ENCODE measurements around the gene TPCN2. TPM values are rescaled to one million over a fixed set of nuclear protein-coding genes. Genes with fewer than 3 reads are reported as not detected.
A peak's percentile ranks its signal among the peaks of the same experiment; 100 is the strongest.

Gene TPCN2
- polyA plus RNA-seq, 4 donors = 12.9 to 20.8 (median 17.1) TPM

DNA sequence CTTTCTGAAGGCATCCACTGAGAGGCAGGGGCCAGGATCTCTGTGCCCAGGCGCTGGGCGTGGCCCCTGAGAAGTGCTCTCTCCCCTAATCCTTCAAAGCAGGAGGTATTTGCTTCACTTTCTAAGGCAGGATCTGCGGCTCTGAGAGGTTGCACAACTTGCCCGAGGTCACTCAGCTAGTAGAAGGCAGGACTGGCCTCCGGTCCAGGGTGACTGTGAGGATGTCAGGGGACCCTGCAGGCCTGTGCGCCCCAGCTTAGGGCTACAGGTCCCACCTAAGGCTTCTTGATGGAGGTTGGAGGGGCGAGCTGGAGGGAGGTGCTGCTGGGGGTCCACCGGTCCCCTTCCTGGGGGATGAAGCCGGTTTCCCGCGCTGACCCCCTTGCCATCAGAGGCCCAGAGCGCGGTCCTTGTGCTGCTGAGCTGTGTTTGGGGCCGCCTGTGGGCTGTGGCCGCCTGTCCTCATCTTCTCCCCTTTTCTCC is 108.0 kb downstream of the TPCN2 start:
- no peak for DNase-seq (ENCODE audit: low read depth in 4 of 4, low spot score in 2 of 4)

DNA sequence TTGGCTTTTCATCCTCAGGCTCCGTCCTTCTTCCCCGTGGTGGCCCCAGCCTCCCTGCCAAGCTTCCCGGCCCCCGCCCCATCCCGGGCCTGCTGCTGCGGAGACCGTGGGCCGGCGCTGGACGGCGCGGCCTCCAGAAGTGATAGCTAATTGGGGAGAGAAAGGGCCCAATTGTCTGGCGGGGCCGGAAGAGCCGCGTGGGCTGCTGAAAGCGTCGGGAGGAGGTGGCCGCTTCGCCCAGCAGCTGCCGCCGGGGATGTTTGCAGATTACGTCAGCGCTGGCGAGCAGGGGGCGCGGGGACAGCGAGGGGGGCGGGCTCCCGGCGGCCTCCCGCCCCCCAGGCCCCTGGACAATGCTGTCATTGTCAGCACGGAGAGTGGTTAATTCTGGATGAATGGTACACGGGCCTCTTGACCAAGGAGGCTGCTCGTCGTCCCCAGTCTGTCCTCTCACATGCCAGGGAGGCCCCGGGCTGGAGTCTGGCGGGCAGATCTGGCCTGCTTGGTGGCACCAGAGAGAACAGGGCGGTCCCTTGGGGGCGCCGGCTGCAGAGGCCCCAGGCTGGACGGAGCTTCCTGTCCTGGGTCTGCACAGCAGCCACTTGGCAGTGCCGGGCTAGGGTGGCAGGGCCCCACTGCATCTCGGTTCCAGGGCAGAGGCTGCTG is 108.6 kb downstream of the TPCN2 start:
- peak in 2 of 4 donors; percentile 51 to 57 for DNase-seq (ENCODE audit: low read depth in 4 of 4, low spot score in 2 of 4)

DNA sequence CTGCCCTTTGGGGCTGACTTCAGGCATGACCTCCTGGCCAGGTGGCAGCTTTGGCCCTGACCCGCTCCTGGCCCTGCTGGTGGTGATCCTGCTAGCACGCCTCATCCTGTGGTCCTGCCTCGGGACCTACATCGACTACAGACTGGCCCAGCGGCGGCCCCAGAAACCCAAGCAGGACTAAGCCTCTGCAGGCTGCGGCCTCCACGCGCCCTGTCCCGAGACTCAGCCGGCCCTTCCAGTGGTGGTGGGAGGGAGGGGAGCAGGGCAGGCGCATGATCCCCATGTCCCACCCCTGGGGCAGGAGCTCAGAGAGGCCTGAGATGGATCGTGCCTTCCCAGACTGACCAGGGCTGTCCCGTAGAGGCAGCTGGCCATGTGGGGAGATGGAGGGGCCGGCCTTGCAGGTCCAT is 109.1 kb downstream of the TPCN2 start:
- no peak for DNase-seq (ENCODE audit: low read depth in 4 of 4, low spot score in 2 of 4)

DNA sequence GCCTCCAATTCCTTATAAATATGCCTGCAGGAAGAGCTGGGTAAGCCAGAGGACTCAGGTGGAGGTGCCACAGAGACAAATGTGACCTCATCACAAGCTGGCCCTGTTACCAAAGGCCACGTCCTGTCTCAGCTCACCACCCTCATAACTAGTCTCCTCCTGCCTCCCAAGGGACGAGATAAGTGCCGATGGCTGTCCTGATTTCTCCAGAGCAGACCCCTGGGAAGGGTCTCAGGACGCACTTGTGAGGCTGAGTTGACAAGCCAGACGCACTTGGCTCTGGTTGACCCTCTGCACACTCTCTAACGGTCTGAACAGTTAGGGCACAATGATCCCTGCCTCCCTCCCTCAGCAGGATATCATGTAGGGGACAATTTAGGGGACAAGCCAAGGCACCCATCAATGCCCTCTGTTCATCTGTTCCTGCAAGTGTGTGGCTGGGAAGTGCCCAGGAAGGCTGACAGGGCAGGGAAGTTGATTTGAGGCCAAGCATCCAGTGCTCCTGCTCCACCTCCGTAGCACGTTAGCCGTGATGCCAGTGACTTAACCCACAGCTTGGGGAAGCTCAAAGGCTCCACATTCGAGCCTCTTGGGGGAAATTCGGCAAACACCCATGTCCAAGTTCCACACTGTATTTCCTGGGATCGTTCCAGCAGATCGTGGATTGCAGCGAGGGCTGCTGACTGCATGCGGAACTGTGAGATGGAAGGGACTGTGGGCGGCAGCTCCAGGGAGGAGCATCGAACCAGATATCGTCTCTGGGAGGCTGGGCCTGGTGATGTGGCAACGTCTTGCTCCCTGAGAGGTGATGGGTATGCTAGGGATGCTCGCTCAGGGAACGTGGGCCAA is 109.8 kb downstream of the TPCN2 start:
- DNase-seq (ENCODE audit: low read depth in 4 of 4, low spot score in 2 of 4) = no peak

DNA sequence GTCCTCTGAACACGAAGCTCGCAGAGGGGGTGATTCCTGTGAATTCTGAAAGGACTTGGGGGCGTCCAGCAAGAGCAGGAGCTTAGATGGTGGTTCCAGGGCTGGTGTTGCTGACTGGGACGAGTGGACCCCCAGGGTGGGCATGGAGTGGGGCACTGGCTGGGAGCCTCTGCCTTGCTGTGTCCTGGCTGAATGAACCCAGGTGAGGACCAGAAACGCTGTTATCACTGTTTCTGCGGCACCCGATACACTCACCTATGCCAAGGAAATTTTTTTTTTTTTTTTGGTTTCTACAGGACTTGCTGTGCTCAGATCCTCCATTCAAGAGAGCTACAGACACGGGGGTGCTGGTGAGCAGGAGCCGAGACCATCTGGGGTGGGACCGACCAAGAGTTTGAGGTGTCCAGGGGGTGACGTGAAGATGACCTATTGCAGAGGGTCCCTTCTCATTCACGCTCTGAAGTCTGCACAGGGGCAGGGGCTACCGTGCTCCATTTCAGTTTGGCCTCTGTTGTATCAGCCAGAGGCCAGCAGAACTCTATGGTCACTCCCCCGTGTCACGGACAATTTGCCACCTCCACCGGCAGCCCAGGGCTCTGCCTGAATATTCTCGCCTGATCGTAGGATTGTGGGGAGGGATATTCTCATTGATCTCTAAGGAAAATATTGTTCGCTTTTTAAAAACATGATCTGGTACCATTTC is 110.6 kb downstream of the TPCN2 start:
- DNase-seq (ENCODE audit: low read depth in 4 of 4, low spot score in 2 of 4) = no peak

DNA sequence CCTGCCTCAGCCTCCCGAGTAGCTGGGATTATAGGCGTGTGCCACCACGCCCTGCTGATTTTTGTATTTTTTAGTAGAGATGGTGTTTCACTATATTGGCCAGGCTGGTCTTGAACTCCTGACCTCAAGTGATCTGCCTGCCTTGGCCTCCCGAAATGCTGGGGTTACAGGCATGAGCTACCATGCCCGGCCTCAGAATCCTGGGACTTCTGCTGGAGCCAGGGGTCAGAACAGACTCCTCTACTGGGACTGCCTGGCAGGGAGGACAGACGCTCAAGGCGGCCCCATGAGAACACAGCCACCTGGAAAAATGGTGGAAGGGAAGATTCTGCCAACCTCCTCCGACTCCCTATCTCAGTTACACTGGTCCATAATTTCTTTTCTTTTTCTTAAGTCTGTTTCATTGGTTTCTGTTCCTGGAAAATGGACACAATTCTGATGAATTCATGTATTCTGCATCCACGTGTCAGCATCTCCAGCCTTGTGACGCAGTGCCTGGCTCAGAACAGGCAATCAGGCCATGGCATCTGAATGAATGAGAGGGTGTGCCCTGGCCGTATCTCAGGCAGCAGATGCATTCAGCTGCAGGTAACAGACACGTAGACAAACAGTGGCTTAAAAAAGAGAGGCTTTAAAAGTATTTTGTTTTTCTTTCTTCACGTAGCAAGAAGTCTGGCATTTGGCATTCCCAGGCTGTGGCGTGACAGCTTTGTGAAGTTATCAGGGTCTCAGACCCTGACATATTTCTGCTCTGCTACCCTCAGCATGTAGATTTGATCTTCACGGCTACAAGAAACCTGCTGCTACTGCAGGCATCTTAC is 111.8 kb downstream of the TPCN2 start:
- DNase-seq (ENCODE audit: low read depth in 4 of 4, low spot score in 2 of 4) = no peak

DNA sequence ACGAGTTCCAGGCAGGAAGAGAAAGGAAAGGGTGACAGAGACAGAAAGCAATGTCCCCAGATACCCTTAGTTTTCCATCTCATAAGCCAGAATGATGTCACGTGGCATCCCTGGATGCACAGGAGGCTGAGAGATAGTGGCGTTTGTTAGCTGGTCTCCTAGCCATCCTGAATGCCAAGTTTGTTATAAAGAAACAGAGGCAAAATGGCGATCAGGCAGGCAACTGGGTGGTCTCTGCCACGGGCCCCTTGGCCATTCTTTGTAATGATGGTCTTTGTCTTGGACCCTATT is 112.3 kb downstream of the TPCN2 start:
- no peak for DNase-seq (ENCODE audit: low read depth in 4 of 4, low spot score in 2 of 4)

DNA sequence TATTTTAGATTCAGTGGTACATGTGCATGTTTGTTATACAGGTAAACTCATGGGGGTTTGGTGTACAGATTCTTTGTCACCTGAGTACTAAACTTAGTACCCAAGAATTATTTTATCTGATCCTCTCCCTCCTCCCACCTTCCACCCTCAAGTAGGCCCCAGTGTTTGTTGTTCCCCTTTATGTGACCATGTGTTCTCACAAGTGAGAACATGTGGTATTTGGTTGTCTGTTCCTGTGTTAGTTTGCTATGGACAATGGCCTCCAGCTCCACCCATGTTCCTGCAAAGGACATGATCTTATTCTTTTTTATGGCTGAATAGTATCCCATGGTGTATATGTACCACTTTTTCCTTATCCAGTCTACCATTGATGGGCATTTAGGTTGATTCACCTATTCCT is 113.8 kb downstream of the TPCN2 start:
- DNase-seq (ENCODE audit: low read depth in 4 of 4, low spot score in 2 of 4) = no peak

DNA sequence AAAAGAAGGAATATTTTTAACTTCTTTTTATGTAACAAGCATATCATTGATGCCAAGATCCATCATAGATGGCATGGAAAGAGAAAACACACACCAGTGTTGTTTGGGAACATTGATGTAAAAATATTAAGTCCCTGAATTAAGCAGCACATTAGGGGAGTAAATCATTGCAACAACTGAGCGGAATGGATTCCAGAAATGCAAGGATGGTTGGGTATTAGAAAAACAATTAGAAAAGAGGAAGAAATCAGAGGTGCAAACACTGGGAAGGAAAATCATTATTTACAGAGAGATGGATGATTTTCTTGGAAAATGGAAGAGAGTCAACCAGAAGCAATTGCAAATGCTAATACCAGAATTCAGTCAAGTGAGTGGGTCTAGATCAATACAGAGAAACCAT is 115.1 kb downstream of the TPCN2 start:
- no peak for DNase-seq (ENCODE audit: low read depth in 4 of 4, low spot score in 2 of 4)

DNA sequence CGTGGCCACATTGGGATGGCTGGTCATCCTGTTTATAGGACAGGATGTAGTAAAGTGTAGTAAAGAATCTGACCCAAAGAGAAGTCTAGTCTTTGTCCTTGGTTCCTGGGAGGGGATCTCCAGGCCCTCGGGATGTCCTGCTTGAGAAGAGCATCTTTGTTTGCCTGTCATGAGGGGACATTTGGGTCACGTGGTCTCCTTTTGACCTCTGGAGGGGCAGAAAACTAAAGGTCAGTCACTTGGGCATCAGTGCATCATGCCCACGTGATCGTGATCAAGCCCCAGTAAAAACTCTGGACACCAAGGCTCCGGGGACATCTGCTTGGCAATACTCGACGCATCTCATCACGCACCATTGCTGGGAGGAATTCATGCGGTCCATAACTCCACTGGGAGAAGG is 116.1 kb downstream of the TPCN2 start:
- no peak for DNase-seq (ENCODE audit: low read depth in 4 of 4, low spot score in 2 of 4)

DNA sequence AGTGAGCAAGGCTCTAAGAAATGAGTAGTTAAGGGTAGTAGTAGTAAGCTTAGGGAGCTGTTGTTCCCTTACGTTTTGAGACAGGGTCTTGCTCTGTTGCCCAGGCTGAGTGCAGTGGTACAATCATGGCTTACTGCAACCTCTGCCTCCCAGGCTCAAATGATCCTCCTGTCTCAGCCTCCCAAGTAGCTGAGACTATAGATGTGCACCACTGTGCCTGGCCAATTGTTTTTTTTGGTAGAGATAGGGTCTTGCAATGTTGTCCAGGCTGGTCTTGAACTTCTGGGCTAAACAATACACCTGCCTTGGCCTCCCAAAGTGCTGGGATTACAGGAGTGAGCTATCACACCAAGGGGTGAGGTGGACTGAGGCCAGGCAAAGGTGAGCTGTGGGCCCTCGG is 117.0 kb downstream of the TPCN2 start:
- DNase-seq (ENCODE audit: low read depth in 4 of 4, low spot score in 2 of 4) = no peak

DNA sequence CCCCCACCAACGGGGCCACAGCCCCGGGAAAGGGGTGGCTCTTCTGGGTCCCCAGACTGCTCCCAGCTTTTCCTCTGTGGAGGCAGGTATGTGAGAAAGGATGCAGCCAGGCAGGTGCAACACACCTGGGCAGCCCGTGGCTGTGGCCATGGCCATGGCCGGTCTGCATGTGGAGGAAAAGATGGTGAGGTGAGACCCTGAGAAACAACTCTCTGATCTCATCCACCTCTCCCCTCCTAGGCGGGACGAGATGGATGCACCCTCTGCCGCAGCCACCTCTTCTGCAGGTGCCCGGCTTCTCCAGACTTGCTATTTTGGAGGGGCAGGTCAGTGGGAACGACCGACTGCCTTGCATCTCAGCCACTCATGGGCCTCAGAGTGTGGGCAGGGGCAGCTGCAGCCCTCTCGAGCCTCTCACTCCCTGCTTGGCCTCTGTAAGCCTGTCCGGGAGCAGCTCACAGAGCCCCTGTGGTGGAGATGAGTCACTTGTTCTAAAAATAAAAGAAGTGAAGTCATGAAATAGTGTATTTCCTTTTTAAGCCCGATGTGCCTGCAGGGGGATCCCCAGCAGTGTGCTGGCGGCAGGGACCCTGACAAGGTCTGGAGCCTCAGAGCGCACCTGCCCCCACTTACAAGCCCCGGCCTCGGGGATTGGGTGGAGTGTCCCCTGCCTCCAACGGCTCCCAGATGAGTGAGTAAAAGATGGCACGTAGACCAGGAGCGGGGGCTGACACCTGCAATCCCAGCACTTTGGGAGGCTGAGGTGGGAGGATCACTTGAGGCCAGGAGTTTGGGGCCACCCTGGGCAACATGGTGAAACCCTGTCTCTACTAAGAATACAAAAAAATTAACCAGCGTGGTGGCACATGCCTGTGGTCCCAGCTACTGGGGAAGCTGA is 117.7 kb downstream of the TPCN2 start:
- DNase-seq (ENCODE audit: low read depth in 4 of 4, low spot score in 2 of 4) = no peak

DNA sequence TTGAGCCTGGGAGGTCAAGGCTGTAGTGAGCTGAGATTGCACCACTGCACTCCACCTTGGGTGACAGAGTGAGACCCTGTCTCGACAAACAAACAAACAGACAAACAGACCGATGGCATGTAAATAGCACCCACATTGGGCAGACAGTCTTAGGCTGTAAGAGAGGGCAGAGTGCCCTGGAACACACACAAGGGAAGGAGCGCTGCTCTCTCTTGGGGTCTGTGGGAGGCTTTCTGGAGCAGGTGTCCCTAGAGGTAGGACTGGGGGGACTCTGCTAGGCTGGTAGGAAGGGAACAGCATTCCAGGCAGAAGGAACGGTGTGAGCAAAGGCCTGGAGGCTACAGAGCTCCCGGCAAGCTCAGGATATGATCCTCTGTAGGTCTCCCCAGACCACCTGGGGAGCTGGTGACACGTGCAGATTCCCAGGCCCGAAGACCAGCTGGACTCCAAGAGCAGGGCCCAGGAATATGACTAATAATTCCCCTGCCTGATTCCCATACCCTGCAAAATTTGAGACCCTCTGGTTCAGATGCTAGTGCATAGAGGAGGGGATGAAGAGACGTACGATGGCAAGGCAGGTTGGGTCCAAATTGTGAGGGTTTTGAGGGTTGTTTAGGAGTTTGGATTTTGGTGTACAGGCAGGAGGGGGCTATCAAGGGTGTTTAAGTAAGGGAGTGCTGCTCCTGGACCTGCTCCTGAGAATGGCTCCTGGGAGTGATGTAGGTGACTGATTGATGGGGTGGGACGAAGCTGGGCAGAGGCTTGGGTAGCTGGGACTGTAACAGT is 118.6 kb downstream of the TPCN2 start:
- no peak for DNase-seq (ENCODE audit: low read depth in 4 of 4, low spot score in 2 of 4)

DNA sequence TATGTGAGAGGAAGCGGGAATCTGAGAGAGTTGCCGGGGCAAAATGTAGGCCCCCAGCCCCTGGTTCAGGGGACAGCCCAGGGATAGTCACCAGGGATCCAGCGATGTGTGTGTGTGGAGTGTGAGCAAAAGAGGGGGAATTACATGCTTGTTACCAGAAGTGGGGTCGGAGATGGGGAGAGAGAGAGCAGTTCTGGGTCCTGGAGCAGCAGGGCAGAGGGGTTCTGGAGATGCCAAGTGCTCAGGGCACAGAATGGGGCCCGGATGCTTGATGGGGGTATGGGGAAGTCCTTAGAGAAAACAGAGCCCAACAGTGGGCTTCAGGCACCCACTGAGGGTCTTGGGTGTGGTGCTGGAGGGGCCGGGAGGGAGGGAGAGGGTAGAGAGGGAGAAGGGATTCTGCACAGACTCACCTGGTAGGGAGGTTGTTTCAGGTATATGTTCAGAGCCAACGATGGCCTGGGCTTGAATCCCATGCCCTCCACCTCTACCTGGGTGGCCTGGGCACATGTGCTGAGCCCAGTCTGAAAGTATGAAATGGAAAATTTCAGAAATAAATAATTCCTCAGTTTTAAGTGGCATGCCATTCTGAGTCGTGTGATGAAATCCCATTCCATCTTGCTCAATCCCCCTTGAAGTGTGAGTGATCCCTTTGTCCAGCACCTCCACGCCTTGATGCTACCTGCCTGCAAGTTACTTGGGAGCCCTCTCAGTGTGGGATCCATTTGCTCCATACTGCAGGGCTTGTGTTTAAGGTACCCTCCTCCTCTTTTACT is 119.4 kb downstream of the TPCN2 start:
- DNase-seq (ENCODE audit: low read depth in 4 of 4, low spot score in 2 of 4) = no peak

DNA sequence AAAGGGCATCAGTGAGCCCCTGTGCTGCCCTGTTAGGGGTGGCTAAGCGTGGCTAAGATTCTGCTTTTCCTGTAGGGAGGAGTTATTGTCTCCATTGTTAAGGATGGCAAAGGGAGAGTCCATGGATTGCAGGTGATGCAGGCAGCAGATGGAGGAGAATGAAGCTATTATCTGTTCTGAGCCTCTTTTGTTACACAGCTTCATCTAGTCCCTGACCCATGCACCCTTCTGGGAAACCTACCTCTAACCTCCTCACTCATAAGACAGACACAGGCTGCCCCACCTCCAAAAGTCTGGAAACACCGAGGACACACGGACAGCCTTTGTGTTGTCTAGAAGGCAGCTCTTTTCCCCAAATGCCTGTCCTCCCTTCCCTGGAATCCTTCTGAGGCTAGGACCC is 120.7 kb downstream of the TPCN2 start:
- DNase-seq (ENCODE audit: low read depth in 4 of 4, low spot score in 2 of 4) = no peak

DNA sequence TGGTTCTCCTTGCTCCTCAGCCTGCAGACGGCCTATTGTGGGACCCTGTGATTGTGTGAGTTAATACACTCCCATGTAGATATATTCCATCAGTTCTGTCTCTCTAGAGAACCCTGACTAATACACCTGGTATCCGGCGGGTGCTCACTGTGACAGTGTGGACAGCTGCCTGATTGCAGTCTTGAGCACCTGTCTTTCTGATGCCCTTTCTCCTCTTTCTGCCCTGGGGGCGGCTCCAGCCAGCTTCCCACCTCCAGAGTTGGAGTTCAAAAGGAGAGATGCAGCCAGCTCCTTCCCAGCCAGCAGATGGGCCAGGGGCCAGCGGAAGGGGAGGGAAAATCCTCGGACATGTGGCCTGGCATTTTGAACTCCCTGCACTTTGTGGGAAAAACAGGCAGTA is 122.0 kb downstream of the TPCN2 start:
- no peak for DNase-seq (ENCODE audit: low read depth in 4 of 4, low spot score in 2 of 4)

DNA sequence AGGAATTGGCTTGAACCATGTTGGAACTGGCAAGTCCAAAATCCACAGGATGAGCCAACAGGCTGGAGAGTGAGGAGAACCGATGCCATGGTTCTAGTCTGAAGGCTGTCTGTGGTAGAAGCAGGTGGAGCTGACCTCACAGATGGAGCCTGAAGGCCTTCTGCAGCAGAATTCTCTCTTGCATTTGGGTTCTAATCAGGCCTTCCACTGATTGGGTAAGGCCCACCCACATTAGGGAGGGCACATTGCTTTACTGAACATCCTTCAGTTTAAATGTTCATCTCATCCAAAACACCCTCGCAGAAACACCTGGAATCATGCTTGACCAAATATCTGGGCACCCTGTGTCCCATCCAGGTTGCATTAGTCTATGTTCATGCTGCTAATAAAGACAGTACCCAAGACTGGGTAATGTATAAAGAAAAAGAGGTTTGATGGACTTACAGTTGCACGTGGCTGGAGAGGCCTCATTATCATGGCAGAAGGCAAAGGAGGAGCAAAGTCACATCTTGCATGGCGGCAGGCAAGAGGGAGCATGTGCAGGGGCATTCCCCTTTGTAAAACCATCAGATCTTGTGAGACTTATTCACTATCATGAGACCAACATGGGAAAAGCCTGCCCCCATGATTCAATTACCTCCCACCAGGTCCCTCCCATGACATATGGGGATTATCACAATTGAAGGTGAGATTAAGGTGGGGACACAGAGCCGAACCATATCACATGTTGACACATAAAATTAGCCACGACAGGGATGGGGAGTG is 122.9 kb downstream of the TPCN2 start:
- DNase-seq (ENCODE audit: low read depth in 4 of 4, low spot score in 2 of 4) = no peak

DNA sequence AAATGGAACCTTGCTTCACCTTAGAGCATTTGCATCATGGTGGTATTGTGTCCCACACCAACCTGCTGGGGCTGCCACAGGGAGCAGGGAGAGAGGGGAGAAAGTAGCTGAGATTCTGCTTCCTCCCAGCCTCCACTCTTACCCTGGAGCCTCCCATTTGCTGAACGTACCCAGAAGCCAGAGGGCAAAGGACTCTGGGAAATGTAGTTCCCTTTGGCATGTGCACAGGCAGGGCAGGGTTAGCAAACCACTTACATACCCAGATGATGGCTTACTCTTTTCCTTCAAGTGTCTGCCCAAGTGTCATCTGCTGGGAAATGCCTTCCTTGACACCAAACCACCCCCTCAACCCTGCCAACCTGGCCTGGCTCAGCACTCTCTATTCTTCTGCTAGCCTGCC is 123.9 kb downstream of the TPCN2 start:
- DNase-seq (ENCODE audit: low read depth in 4 of 4, low spot score in 2 of 4) = no peak

Data from left renal cortex interstitium (tissue), 4 donors.